Panc1 (cell line): ENCODE measurements around the gene PRODH. TPM values are rescaled to one million over a fixed set of nuclear protein-coding genes. Genes with fewer than 3 reads are reported as not detected.
A peak's percentile ranks its signal among the peaks of the same experiment; 100 is the strongest.

Source experiments
- ATAC-seq: fragments of 200-7000 bp; cut with Tn5 transposase; 2 replicates; pipeline ENCODE4 v1.9.1; 2020; ENCODE audit warnings: mild to moderate bottlenecking, moderate library complexity
- Bru-seq: library from RNA; stranded (reverse); fragments of 400-500 nt; gene quantifications from one replicate; lab custom pipeline; 2021; lab: Mats Ljungman, UMichigan
- BruChase-seq, 2 experiments: library from RNA; stranded (reverse); fragments of 400-500 nt; gene quantifications; one replicate each; lab custom pipeline; 2021; lab: Mats Ljungman, UMichigan
- BruUV-seq: library from RNA; stranded (reverse); fragments of 400-500 nt; replicated peaks from 2 replicates; lab custom pipeline; 2021; lab: Mats Ljungman, UMichigan
- CTCF ChIA-PET: fragments of 300-600 bp; sonication (Branson Sonifier 250); formaldehyde crosslinking; loops from one replicate; lab custom pipeline; 2022; ENCODE audit warnings: antibody characterized with exemption; lab: Charles Lee
- POLR2A ChIA-PET: fragments of 300-600 bp; sonication (Branson Sonifier 250); formaldehyde crosslinking; loops from one replicate; lab custom pipeline; 2022; ENCODE audit warnings: antibody characterized with exemption; lab: Charles Lee
- DNase-seq: peaks from one replicate; pipeline ENCODE4 v3.0.0-alpha.2; 2010; ENCODE audit warnings: low read depth, low spot score
- H3K27ac ChIP-seq: 2 replicates; pipeline ENCODE4 v1.5.1; 2011; ENCODE audit warnings: mild to moderate bottlenecking, low read length, inconsistent platforms
- H3K27me3 ChIP-seq: fragments of 200-500 bp; sonication (Bioruptor generic); 2 replicates; pipeline ENCODE4 v1.6.0; 2014; ENCODE audit warnings: low read length, inconsistent platforms; ENCODE audit not compliant: control insufficient read depth, insufficient read depth
- H3K36me3 ChIP-seq: fragments of 200-500 bp; sonication (Bioruptor generic); 2 replicates; pipeline ENCODE4 v1.5.1; 2014; ENCODE audit warnings: inconsistent platforms, mild to moderate bottlenecking, low read length, moderate library complexity; ENCODE audit not compliant: control insufficient read depth, insufficient read depth
- H3K4me1 ChIP-seq: 2 replicates; pipeline ENCODE4 v1.5.1; 2011; ENCODE audit warnings: inconsistent platforms, mild to moderate bottlenecking, low read length, moderate library complexity; ENCODE audit not compliant: control insufficient read depth, insufficient read depth
- H3K4me3 ChIP-seq, 2 experiments: 2 replicates each; pipeline ENCODE4 v1.5.1; 2011 to 2012; ENCODE audit warnings: low read depth in 2 of 2, low read length in 2 of 2, mild to moderate bottlenecking in 2 of 2, inconsistent platforms in 1 of 2, moderate library complexity in 1 of 2
- H3K9me3 ChIP-seq: fragments of 200-500 bp; sonication (Bioruptor generic); 2 replicates; pipeline ENCODE4 v1.5.1; 2014; ENCODE audit warnings: low read depth, mild to moderate bottlenecking, inconsistent platforms, low read length, moderate library complexity; ENCODE audit not compliant: control insufficient read depth, insufficient read depth
- CTCF ChIP-seq: fragments of 450-650 bp; IDR thresholded peaks from 2 replicates; pipeline ENCODE4 v1.5.1; 2017; ENCODE audit warnings: mild to moderate bottlenecking
- POLR2AphosphoS5 ChIP-seq: IDR thresholded peaks from 2 replicates; pipeline ENCODE4 v1.6.1; 2012; ENCODE audit warnings: mild to moderate bottlenecking, low read depth, low read length, moderate library complexity
- REST ChIP-seq, 2 experiments: IDR thresholded peaks; 2 replicates each; pipeline ENCODE4 v1.6.1; 2011 to 2012; ENCODE audit warnings: low read depth in 2 of 2, control low read depth in 1 of 2, low read length in 1 of 2, mild to moderate bottlenecking in 1 of 2, moderate library complexity in 1 of 2; ENCODE audit not compliant: insufficient read depth in 1 of 2
- SIN3A ChIP-seq: IDR thresholded peaks from 2 replicates; pipeline ENCODE4 v1.6.1; 2012; ENCODE audit warnings: low read depth, mild to moderate bottlenecking, low read length, moderate library complexity, borderline replicate concordance; ENCODE audit not compliant: insufficient read depth
- TCF7L2 ChIP-seq: IDR thresholded peaks from 2 replicates; pipeline ENCODE4 v1.6.1; 2011; ENCODE audit warnings: mild to moderate bottlenecking, low read depth, low read length, inconsistent platforms
- in situ Hi-C: cut with HindIII; loops from 2 replicates; pipeline ENCODE4 v1.10.0; 2016; ENCODE audit warnings: low sequenced_read_pairs, low pct_unique_long_range_greater_than_20kb
- intact Hi-C: fragments of 100-400 bp; cut with micrococcal nuclease; formaldehyde crosslinking; loops from one replicate; pipeline ENCODE4 v1.10.0; 2022; ENCODE audit not compliant: unreplicated experiment
- long read RNA-seq: library from polyadenylated mRNA; unstranded; transcript quantifications from one replicate; pipeline ENCODE4 v2.0.0, GENCODE V29; 2021; ENCODE audit not compliant: unreplicated experiment
- polyA plus RNA-seq: library from polyadenylated mRNA; unstranded; fragments of >200 nt; gene quantifications from one replicate; pipeline ENCODE4 v1.2.1, GENCODE V29; 2012; ENCODE audit warnings: missing spikeins; ENCODE audit not compliant: insufficient read length
- total RNA-seq: library from RNA; stranded (reverse); gene quantifications from one replicate; pipeline ENCODE4 v1.2.1, GENCODE V29; 2021; ENCODE audit not compliant: unreplicated experiment

Gene PRODH
- total RNA-seq (1.4 TPM), Bru-seq, nascent RNA (not detected), BruChase-seq, experiment 1, labeled RNA remaining after a 2-hour chase (percentile 7 among the genes with signal in this experiment), BruChase-seq, experiment 2, labeled RNA remaining after a 6-hour chase (not detected)
- polyA plus RNA-seq, result 0.35 TPM
- long read RNA-seq, result 0 reads

- in situ Hi-C loops, result no loop called here
- Histone ChIP-seq H3K4me3 (no peak within 1 kb of the TSS), H3K36me3 (no peaks in the 10 kb centered on the region), H3K4me1 (no peaks in the 10 kb centered on the region), H3K27ac (no peak within 1 kb of the TSS), H3K9me3 (no peaks in the 10 kb centered on the region), H3K27me3 (no peaks in the 10 kb centered on the region)
- ChIA-PET POLR2A (no interaction called here), CTCF (no interaction called here)
- no TSS peak for BruUV-seq
- TF ChIP-seq CTCF, result no peak
- TF ChIP-seq POLR2AphosphoS5, result no peak
- no peak for TF ChIP-seq SIN3A
- no peak for TF ChIP-seq REST (IDR thresholded peaks at IDR 0.05; ENCODE audit: insufficient read depth in 1 of 2, low read depth in 2 of 2, low read length in 1 of 2)
- TF ChIP-seq TCF7L2, result no peak
- intact Hi-C loops, result no loop called here
- DNase-seq, result no peak
- peak; percentile 97 for ATAC-seq
Measured at GRCh38 chr22:18935889-18936529, at the start of gene PRODH. PRODH (minus strand) TSS chr22:18936293; CDS start chr22:18936287, 6 bp downstream.

GRCh38 chr22:18985780-18986179, 49.7 kb upstream of the PRODH start:
- no TSS peak for BruUV-seq
- ATAC-seq (no peak), DNase-seq (no peak)
- no peaks in the 10 kb centered on the region for H3K36me3 ChIP-seq
- no peaks in the 10 kb centered on the region for H3K27me3 ChIP-seq
- no peaks in the 10 kb centered on the region for H3K4me1 ChIP-seq
- intact Hi-C loops, result no loop called here
- no peaks in the 10 kb centered on the region for H3K9me3 ChIP-seq
- no peak overlapping the region for H3K27ac ChIP-seq
- TF ChIP-seq POLR2AphosphoS5, result no peak
- TF ChIP-seq CTCF, result no peak
- TF ChIP-seq SIN3A, result no peak
- no peak for TF ChIP-seq REST (IDR thresholded peaks at IDR 0.05; ENCODE audit: insufficient read depth in 1 of 2, low read depth in 2 of 2, low read length in 1 of 2)
- no peak for TF ChIP-seq TCF7L2
- ChIA-PET POLR2A (interaction anchor here (0.6 kb wide), 1 partner anchor 65 kb away, joined by 7 read pairs; no protein-coding TSS in a partner anchor), CTCF (interaction anchor here (0.7 kb wide), 1 partner anchor 30 kb away, joined by 5 read pairs; no protein-coding TSS in a partner anchor)
- no peak overlapping the region for H3K4me3 ChIP-seq
- in situ Hi-C loops, result no loop called here
